ENCODE data around the gene MGAM2.
A peak's percentile ranks its signal among the peaks of the same experiment; 100 is the strongest.

The MGAM2 gene

GRCh38 chr7:142180426-142180825 is 68.9 kb downstream of the MGAM2 start:
- no peak for DNase-seq

GRCh38 chr7:142181211-142181610 is 69.7 kb downstream of the MGAM2 start:
- DNase-seq, result no peak

GRCh38 chr7:142181966-142182365 is 70.4 kb downstream of the MGAM2 start:
- DNase-seq, result no peak

- DNase-seq, result no peak
These were observed 73.6 kb downstream of the MGAM2 start for GRCh38 chr7:142185069-142185468.

GRCh38 chr7:142185801-142186200 is 74.3 kb downstream of the MGAM2 start:
- DNase-seq, result no peak

- no peak for DNase-seq
These were observed 76.6 kb downstream of the MGAM2 start for GRCh38 chr7:142188154-142188553.

DNA sequence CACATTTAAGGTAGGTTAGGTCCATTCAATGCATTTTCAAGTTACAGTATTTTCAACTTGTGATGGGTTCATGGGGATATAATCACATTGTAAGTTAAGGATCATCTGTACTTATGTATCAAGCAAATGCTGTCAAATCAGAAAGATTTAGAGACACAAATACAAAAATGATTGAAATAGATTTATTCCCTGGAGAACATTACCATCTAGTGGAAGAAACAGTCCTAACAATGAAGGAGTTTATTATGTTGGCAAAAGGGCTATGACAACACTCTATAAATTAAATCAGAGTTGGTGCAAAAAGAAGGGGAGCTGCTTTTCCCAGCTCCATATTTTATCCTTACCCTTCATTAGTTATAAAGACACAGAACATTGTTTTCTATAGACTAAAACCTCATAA is 77.3 kb downstream of the MGAM2 start:
- no peak for DNase-seq

DNA sequence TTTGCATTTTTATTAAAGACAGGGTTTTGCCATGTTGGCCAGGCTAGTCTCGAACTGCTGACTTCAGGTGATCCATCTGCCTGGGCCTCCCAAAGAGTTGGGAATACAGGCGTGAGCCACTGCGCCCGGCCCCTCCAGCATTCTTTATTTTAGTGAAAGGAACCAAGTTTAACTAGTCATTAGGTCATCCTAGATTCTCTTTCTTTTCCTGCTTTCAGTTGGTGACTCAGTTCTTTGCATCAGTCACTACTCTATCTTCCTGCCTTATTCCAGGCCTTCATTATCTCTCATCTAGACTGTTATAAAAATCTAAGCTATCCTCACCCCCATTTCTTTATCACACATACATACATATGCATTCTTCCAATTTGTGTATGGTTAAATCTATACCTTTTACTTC is 82.7 kb downstream of the MGAM2 start:
- DNase-seq, result no peak

GRCh38 chr7:142196066-142196840 is 84.7 kb downstream of the MGAM2 start:
- DNase-seq, result no peak

DNA sequence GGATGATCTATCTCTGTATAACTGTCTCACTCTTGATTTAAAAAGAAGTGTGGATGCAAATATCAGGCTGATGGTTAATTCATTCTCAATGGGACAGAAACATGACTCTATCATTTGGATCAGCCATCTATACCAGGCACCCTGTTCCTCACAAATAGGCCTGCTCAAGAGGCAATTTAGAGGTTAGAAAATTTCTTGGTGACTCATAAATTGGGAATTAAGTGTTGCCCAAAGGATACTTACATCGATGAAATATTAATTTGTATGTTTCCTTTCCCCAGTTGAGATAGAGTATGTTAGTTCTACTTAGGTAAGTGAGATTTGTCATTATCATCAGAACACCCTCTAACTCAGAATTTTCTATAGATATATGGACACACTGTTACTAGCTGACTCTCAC is 88.7 kb downstream of the MGAM2 start:
- no peak for DNase-seq

DNA sequence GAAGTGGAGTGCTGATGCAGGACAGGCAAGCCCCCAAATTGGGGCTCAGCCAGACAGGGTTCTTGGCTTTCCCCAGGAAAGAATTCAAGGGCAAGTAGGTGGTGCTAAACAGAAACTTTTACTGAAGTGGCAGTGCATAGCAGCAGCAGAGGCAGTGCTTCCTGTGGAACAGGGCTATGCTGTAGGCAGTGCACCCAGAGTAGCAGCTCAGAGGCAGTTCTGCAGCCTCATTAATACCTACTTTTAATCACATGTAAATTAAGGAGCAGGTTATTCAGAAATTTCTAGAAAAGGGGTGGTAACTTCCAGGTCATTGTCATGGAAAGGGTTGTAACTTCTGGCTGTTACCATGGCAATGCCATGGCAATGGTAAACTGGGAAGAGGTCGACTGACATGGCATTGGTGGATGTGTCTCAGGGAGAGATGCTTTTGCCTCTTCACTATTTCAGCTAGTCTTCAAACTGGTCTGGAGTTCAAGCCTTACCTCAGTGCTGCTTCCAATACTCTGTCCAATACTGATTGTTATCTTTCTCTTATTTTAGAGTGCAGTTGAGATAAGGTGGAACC is 117.1 kb downstream of the MGAM2 start:
- no peak for DNase-seq

DNA sequence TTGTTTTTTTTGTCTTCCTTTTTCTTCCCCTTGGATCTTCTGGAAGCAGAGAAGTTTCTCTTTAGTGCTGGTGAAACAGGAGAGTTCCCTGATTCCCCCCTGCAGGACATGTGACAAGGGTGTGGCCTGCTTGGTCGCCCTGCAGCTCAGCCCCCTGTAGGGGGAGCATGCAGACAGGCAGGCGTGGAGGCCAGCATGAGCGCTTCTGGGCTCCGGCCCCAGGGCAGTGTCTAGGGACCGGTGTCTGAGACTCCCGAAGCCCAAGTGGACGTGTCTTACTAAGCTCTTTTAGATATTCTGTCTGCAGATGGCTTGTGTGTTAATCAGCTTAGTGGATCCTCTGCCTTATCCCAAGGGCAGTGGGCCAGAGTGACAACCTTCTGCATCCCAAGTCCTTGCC is 120.2 kb downstream of the MGAM2 start:
- peak; percentile 91 for DNase-seq

DNA sequence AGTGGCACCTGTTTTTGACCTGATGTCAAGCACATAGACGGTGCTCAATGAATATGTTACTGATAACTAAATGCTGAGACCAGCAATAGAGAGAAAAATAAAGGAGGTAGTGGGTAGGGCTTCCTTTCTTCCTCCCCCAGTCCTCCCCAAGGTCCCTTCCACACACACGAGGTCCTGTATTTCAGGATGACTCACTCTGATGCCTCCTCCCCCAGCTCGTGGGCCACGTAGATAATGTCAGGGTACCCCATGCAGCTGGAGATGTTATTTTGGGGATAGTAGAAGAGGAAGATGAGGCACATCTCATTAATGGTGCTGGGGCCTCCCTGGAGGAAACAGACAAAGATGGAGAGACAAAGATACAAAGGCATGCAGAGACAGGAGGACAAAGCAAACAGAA is 129.0 kb downstream of the MGAM2 start:
- DNase-seq, result no peak

DNA sequence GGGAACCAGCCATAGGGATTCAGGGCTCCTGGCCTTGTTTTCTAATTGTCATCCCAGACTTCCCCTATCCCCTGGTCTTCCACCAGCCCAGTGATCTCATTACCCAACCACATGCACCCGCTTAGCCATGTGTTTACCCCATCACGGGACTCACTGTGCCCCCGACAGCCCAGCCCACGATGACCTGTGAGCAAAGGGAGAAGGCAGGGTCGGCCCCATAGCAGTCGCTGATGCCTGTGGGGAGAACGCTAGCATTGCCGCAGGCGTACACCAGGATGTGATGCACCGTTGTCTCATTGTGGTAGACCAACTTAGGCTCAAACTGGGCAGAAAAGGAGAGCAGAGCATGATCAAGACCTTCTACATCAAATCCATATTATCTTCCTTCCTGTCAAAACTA is 132.3 kb downstream of the MGAM2 start:
- no peak for DNase-seq

DNA sequence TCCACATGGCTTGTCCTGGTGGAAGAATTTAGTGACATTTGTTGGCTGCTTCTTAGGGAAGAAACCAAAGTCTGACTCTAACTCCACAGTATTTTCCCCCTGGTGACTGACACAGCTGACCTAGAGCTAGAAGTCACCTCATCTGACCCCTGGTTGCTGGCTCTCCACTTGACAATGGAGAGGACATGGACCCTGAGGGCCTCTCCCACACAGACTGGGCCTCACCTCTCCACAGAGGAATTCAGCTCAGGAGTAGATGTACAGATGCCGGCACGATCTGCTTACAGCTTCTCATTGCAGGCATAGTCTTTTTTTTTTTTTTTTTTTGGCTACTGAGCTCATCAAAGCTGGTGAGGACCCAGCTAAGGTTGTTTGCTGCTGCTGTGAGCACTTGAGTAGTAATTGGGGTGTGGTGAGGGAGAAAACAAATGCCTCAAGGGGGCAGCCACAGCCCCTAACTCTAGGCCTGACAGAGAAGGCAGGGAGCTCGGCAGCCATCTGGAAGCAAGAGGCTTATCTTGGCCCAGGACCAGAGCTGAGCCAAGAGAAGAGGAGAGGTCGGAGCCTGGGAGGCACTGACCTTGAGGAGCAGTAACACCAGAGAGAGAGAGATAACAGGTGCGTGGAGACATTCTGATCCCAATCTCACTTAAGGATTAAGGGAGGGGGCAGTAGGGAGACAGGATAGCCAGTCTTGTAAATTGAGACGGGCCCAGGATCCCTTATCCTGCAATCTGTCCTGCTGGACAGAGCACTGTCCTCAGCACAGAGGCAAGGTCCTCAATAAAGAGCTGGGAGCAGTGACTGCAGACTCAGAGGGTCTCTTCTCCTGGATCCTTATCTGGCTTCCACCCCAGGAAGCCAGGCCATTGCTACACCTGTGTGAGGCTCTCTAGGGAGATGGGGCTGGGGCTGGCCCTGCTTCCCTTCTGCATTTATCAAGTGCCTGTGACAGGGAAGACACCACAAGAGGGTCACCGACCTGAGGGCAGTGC is 136.9 kb downstream of the MGAM2 start:
- peak; percentile 43 for DNase-seq

- no peak for DNase-seq
These were observed 138.4 kb downstream of the MGAM2 start for GRCh38 chr7:142249918-142250317.

DNA sequence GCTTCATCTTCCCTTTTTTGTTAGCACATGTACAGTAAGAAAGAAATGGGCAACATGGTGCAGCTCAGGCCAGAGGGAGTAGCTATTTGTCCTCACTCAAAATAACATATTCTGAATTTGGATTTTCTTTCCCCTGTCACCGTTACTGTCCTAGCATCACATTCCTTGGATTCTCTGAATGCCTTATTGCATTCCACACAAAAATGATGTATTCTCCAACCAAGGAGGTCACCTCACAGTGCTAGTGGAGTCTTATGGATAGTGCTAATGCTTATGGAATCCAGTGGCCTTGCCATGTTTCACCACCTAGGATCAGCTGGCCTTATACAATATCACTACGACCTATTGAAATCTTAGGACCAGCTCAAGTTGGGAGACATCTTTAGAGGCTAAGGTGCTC is 139.2 kb downstream of the MGAM2 start:
- no peak for DNase-seq

- no peak for DNase-seq
These were observed 146.4 kb downstream of the MGAM2 start, which contains the start of gene PRSS58 for GRCh38 chr7:142257958-142258357. PRSS58 (minus strand) TSS chr7:142258058; CDS start chr7:142257707, 351 bp downstream.

- no peak for DNase-seq
These were observed 152.3 kb downstream of the MGAM2 start for GRCh38 chr7:142263598-142264380.

Measured in NCI-H524 treated with DMSO at 0.1 percent for 48 hours (cell line).